K562 (cell line): ENCODE results near the gene MECR. TPM values are rescaled to one million over a fixed set of nuclear protein-coding genes. Genes with fewer than 3 reads are reported as not detected.

ENCODE experiments used
- ATF1 ChIP-seq, 2 experiments: fragments of 450-650 bp in 1 of 2; IDR thresholded peaks; 2 replicates each; pipeline ENCODE4 v1.6.1; 2016; ENCODE audit warnings: missing compliant biosample characterization in 1 of 2, missing genetic modification characterization in 1 of 2
- CHD2 ChIP-seq: IDR thresholded peaks from 2 replicates; pipeline ENCODE4 v1.6.1; 2011; ENCODE audit warnings: low read depth, low read length
- EP400 ChIP-seq: fragments of 450-650 bp; IDR thresholded peaks from 2 replicates; pipeline ENCODE4 v1.6.1; 2017; ENCODE audit warnings: antibody characterized with exemption, mild to moderate bottlenecking, moderate library complexity
- NFRKB ChIP-seq: fragments of 450-650 bp; IDR thresholded peaks from 2 replicates; pipeline ENCODE4 v1.6.1; 2016; ENCODE audit warnings: low read depth
- NR2C1 ChIP-seq, 2 experiments: fragments of 450-650 bp; IDR thresholded peaks; 2 replicates each; pipeline ENCODE4 v1.6.1; 2017; ENCODE audit warnings: mild to moderate bottlenecking in 2 of 2, antibody characterized with exemption in 1 of 2, inconsistent platforms in 1 of 2, missing compliant biosample characterization in 1 of 2, missing genetic modification characterization in 1 of 2
- RFX5 ChIP-seq: IDR thresholded peaks from 2 replicates; pipeline ENCODE4 v1.6.1; 2011; ENCODE audit warnings: low read depth, mild to moderate bottlenecking, improper control_type of control experiment, low read length
- YY1 ChIP-seq, 3 experiments: IDR thresholded peaks; 2 replicates each; pipeline ENCODE4 v1.6.1; 2011; ENCODE audit warnings: low read length in 2 of 3, mild to moderate bottlenecking in 2 of 3, moderate library complexity in 2 of 3, borderline replicate concordance in 1 of 3, control low read depth in 1 of 3, low read depth in 1 of 3; ENCODE audit not compliant: insufficient read depth in 3 of 3, insufficient replicate concordance in 2 of 3, control insufficient read depth in 1 of 3, insufficient read length in 1 of 3; ENCODE audit errors: extremely low read depth in 1 of 3
- ZNF444 ChIP-seq: fragments of 250-450 bp; sonication (Bioruptor Pico); IDR thresholded peaks from 2 replicates; pipeline ENCODE4 v1.4.0; 2020; ENCODE audit warnings: mild to moderate bottlenecking, moderate library complexity
- ZNF584 ChIP-seq: fragments of 200-800 bp; sonication (Bioruptor generic); IDR thresholded peaks from 2 replicates; pipeline ENCODE4 v1.6.1; 2016; ENCODE audit warnings: low read depth, mild to moderate bottlenecking, missing genetic modification characterization, missing compliant biosample characterization
- polyA plus RNA-seq, 8 experiments: library from polyadenylated mRNA; depleted of rRNA in 4 of 8; stranded (reverse) in 5 of 8; unstranded in 3 of 8; fragments of >200 nt; fragmentation: Nextera tagmentation in 2 of 8; fragmentation: Illumina TruSeq in 1 of 8; extraction: Ambion mirVana in 2 of 8; extraction: Trizol in 1 of 8; gene quantifications; 2 replicates each; pipeline versions ENCODE4 v1.2.1 to v1.2.3, GENCODE V29; 2011 to 2014; ENCODE audit warnings: inconsistent platforms in 1 of 8, missing spikeins in 1 of 8
- total RNA-seq, 7 experiments: library from RNA; depleted of rRNA in 6 of 7; stranded (reverse); fragments of >200 nt in 6 of 7; fragmentation: Illumina TruSeq in 2 of 7; extraction: Trizol in 2 of 7; gene quantifications; 2 replicates each; pipeline versions ENCODE4 v1.2.1 to v1.2.3, GENCODE V29; 2011 to 2021; ENCODE audit warnings: low replicate concordance in 1 of 7
- TF ChIP-seq, protein P1 (sequence below), 2 experiments: fragments of 150-350 bp in 1 of 2; IDR thresholded peaks; 2 replicates each; pipeline ENCODE4 v1.6.1; 2012 to 2016; ENCODE audit warnings: low read depth in 2 of 2, low read length in 2 of 2, mild to moderate bottlenecking in 1 of 2, moderate library complexity in 1 of 2
- TF ChIP-seq, protein P2 (sequence below), 2 experiments: IDR thresholded peaks in 1 of 2; conservative IDR thresholded peaks in 1 of 2; 2 replicates each; pipeline ENCODE4 v1.6.1; 2016; ENCODE audit warnings: low read depth in 2 of 2, mild to moderate bottlenecking in 1 of 2, missing compliant biosample characterization in 1 of 2, missing genetic modification characterization in 1 of 2, moderate library complexity in 1 of 2
- TF ChIP-seq, protein P3 (sequence below): sonication (generic); formaldehyde crosslinking; IDR thresholded peaks from 2 replicates; pipeline ENCODE4 v1.8.0; 2022; ENCODE audit warnings: missing genetic modification reagents, mild to moderate bottlenecking, moderate library complexity, borderline replicate concordance

Gene MECR
- total and polyA plus RNA-seq, 9 of the 15 experiments (the other 6 are each of a cell fraction or from before 2014, with no cell fraction given), result 10.4 to 58.6 (median 42.9) TPM

DNA sequence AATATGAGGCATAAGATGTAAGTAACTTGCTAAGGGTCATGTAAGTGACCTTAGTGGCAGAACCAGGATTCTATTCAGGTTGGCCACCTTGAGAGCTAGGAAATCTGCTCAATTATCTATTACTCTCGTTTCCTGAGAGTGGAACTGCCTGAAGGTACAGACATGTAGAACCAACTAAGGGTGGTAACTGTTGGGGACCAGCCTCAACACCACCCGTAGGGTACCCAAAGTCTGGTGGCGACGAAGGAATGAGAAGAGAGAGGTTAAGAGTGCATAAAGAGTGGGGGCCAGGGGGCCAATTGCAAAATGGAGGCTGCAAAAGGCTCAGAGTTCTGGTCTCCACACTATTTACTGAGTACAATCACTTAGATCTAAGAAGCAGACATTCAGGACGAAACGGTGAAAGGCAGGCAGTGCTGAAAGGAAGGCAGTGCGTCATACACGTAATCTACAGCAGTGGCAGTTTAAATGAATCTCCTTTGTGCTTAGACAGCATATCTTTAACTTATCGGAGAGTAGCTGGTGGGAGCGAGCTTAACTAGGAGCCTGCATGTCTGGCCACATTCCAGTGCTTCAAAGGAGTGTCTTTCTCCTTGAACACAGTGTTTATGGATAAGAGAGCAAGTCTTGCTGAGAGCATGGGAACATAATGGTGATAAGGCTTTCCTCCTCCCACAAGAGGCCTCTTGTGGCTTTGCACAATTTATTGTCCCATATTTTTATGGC, 74.0 kb downstream of the MECR start (continued):
- TF ChIP-seq, protein P1, sequence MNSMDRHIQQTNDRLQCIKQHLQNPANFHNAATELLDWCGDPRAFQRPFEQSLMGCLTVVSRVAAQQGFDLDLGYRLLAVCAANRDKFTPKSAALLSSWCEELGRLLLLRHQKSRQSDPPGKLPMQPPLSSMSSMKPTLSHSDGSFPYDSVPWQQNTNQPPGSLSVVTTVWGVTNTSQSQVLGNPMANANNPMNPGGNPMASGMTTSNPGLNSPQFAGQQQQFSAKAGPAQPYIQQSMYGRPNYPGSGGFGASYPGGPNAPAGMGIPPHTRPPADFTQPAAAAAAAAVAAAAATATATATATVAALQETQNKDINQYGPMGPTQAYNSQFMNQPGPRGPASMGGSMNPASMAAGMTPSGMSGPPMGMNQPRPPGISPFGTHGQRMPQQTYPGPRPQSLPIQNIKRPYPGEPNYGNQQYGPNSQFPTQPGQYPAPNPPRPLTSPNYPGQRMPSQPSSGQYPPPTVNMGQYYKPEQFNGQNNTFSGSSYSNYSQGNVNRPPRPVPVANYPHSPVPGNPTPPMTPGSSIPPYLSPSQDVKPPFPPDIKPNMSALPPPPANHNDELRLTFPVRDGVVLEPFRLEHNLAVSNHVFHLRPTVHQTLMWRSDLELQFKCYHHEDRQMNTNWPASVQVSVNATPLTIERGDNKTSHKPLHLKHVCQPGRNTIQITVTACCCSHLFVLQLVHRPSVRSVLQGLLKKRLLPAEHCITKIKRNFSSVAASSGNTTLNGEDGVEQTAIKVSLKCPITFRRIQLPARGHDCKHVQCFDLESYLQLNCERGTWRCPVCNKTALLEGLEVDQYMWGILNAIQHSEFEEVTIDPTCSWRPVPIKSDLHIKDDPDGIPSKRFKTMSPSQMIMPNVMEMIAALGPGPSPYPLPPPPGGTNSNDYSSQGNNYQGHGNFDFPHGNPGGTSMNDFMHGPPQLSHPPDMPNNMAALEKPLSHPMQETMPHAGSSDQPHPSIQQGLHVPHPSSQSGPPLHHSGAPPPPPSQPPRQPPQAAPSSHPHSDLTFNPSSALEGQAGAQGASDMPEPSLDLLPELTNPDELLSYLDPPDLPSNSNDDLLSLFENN (IDR thresholded peaks at IDR 0.05; ENCODE audit: low read depth in 2 of 2, low read length in 2 of 2), result peak in 1 of 2 experiments; percentile 93; a peak in 2 of 4 replicates
- TF ChIP-seq YY1 (IDR thresholded peaks at IDR 0.05; ENCODE audit: borderline replicate concordance in 1 of 3, control insufficient read depth in 1 of 3, extremely low read depth in 1 of 3, insufficient read depth in 3 of 3, insufficient read length in 1 of 3, insufficient replicate concordance in 2 of 3, low read depth in 1 of 3, low read length in 2 of 3) (peak in 1 of 3 experiments; percentile 57), CHD2 (0 out of 2 replicates have a peak, but pooled peaks have one; percentile 17), NFRKB (0 out of 2 replicates have a peak, but pooled peaks have one; percentile 64), ZNF444 (CRISPR knock-in tag) (peak; percentile 77), NR2C1 (IDR thresholded peaks at IDR 0.05) (peak; percentile 41; the same call in 1 of the 2 replicates), NR2C1 (tag; IDR thresholded peaks at IDR 0.05) (peak; percentile 28), ATF1 (CRISPR knock-in tag; IDR thresholded peaks at IDR 0.05) (no peak), ATF1 (tag; IDR thresholded peaks at IDR 0.05) (peak; percentile 95), ZNF584 (peak; percentile 84), EP400 (peak; percentile 76), RFX5 (no peak)
- TF ChIP-seq, protein P2, sequence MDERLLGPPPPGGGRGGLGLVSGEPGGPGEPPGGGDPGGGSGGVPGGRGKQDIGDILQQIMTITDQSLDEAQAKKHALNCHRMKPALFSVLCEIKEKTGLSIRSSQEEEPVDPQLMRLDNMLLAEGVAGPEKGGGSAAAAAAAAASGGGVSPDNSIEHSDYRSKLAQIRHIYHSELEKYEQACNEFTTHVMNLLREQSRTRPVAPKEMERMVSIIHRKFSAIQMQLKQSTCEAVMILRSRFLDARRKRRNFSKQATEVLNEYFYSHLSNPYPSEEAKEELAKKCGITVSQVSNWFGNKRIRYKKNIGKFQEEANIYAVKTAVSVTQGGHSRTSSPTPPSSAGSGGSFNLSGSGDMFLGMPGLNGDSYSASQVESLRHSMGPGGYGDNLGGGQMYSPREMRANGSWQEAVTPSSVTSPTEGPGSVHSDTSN (CRISPR knock-in tag; IDR thresholded peaks at IDR 0.05; ENCODE audit: low read depth), result no peak
- TF ChIP-seq, protein P2 (tag; conservative IDR thresholded peaks at IDR 0.05; ENCODE audit: low read depth), result peak; percentile 95
- TF ChIP-seq, protein P3, sequence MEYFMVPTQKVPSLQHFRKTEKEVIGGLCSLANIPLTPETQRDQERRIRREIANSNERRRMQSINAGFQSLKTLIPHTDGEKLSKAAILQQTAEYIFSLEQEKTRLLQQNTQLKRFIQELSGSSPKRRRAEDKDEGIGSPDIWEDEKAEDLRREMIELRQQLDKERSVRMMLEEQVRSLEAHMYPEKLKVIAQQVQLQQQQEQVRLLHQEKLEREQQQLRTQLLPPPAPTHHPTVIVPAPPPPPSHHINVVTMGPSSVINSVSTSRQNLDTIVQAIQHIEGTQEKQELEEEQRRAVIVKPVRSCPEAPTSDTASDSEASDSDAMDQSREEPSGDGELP (CRISPR knock-in tag), result peak; percentile 57; the same call in 1 of the 2 replicates
